IgD-negative memory B cell (primary cell): Measurements from ENCODE around the gene RAB31. TPM values are rescaled to one million over a fixed set of nuclear protein-coding genes. Genes with fewer than 3 reads are reported as not detected.
"Not testable (repeated sequence)": the region's sequence is repeated elsewhere in the genome, so short reads cannot be mapped to it uniquely, and the experiment has no call there.

Experiments
- H3K27ac Mint-ChIP-seq, 3 donors: one replicate each; pipeline ENCODE4 v1.8.0; 2020 to 2022; ENCODE audit warnings: mild to moderate bottlenecking in 3 of 3, mixed read lengths in 3 of 3, moderate library complexity in 1 of 3
- H3K27me3 Mint-ChIP-seq: one replicate; pipeline ENCODE4 v1.8.0; 2021; ENCODE audit warnings: mixed read lengths
- H3K36me3 Mint-ChIP-seq: one replicate; pipeline ENCODE4 v1.8.0; 2020; ENCODE audit warnings: mild to moderate bottlenecking, mixed read lengths
- H3K4me1 Mint-ChIP-seq, 3 donors: one replicate each; pipeline ENCODE4 v1.8.0; 2020 to 2022; ENCODE audit warnings: mixed read lengths in 3 of 3, mild to moderate bottlenecking in 1 of 3
- H3K4me3 Mint-ChIP-seq, 4 donors: one replicate each; pipeline ENCODE4 v1.8.0; 2020 to 2022; ENCODE audit warnings: mild to moderate bottlenecking in 4 of 4, mixed read lengths in 4 of 4, moderate library complexity in 3 of 4
- H3K9me3 Mint-ChIP-seq, 3 donors: one replicate each; pipeline ENCODE4 v1.8.0; 2020 to 2021; ENCODE audit warnings: mixed read lengths in 3 of 3, mild to moderate bottlenecking in 1 of 3
- polyA plus RNA-seq: library from polyadenylated mRNA; unstranded; fragments of 300-500 nt; fragmentation: Illumina TruSeq; gene quantifications from one replicate; pipeline ENCODE4 v1.2.3, GENCODE V29; 2021

Gene RAB31, protein sequence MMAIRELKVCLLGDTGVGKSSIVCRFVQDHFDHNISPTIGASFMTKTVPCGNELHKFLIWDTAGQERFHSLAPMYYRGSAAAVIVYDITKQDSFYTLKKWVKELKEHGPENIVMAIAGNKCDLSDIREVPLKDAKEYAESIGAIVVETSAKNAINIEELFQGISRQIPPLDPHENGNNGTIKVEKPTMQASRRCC
- polyA plus RNA-seq = 192 TPM

DNA sequence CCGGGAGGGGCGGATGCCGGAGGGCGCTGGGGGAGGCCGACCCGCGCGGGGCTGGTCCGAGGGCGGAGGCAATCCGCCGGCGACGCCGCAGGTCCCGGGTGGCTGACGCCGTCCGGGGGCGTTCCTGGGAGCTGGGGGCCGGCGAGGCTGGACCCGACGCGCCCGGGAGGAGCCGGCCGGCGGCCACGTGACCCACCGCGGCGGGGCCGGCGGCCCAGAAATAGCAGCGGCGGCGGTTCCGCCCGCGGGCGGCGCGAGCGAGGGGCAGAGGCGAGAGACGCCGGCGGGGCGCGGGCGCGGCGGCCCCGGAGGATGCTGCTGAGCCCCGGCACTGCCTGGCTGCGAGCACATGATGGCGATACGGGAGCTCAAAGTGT lies at the start of gene RAB31:
RAB31 (plus strand) TSS at position 245 of the 377 bp plus-strand sequence; CDS start at position 350, 105 bp downstream.
- peak within 1 kb of the TSS; percentile 95 to 99 (median 98) for H3K4me3 Mint-ChIP-seq
- peak within 1 kb of the TSS; percentile 94 to 97 (median 96) for H3K27ac Mint-ChIP-seq
- H3K9me3 Mint-ChIP-seq = no peaks in the 10 kb centered on the region
- H3K36me3 Mint-ChIP-seq = peaks cover 2% of the 10 kb centered on the region
- H3K27me3 Mint-ChIP-seq = peaks cover 1% of the 10 kb centered on the region
- peaks cover 39 to 65% (median 50%) of the 10 kb centered on the region in 3 donors for H3K4me1 Mint-ChIP-seq

DNA sequence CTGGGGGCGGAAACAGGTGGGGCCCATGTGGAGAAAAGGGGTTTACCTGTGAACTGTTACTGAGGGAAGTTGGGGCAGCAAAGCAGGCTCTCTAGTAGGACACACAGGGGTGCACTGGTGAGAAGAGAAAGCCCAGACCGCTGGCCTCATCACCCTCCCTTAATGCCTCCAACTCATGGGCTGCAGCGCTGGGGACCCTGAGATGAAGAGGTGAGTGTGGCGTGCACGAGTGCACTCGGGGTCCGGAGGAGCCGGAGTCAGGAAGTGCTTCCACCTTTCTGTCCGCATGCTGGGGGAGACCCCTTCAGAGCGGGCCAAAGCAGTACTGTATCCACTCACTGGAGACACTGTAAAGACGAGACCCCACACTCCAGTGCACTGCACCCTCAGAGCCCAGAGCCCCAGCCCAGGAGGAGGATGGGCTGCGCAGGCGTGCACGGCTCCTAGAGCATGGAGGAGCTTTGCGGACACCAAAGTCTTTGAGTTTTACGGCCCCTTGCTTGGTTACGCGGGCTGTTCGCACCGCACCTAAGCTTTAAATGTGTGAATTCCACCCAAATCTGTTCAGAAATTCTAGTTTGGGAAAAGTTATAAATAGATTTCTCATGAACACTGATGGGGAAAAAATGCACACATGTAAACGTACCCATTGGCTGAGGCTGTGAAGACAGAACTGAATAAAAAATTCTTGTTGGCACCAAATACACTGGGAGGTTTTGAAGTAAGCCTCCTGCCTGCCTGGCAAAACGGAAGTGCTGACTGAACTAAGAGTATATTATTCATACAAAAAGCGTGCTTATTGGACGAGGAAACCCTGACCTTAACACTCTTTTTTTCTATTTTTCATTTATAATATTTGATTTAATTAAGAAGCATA lies 48.4 kb upstream of the RAB31 start:
- peaks cover 2% of the 10 kb centered on the region for H3K36me3 Mint-ChIP-seq
- H3K4me1 Mint-ChIP-seq = no peaks in the 10 kb centered on the region
- H3K27me3 Mint-ChIP-seq = no peaks in the 10 kb centered on the region
- H3K27ac Mint-ChIP-seq = no peak overlapping the region
- H3K4me3 Mint-ChIP-seq = no peak overlapping the region
- no peaks in the 10 kb centered on the region for H3K9me3 Mint-ChIP-seq

DNA sequence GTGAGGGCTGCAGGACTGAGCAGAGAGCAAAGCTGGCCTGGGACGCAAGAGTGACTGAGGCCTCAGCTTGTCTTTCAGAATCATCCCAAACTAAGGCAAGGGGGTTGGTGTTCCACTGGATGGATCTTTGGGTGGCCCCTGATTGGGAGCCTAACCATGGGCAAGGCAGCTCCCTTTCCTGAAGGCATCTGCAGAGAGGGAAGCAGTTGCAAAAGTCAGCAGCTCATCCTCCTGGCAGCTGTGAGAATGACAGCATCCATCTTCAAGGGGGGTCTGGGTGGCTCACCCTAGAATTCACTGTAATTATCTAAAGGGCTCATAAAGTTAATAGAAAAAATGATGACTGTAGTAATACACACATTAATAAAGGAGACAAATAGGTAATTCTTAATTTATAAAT lies 46.5 kb upstream of the RAB31 start:
- H3K4me1 Mint-ChIP-seq = no peaks in the 10 kb centered on the region

DNA sequence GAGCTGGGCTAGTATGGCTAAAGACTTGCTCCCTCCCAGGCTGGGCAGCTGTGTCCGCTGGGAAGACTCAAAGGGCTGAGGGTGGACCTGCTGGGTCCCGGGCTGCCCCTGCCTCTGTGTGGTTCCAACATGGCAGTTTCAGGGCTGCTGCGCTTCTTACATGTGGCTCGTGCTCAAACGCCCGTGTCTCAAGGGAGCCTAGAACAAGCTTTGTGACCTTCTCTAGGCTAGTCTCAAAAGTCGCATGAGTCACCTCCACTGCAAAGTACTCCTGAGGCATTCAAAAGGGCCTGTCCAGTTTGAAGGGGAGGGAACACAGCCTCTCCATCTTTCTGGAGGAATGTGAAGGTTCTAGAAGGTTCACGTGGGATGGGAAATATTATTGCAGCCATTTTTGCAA lies 44.7 kb upstream of the RAB31 start:
- H3K27ac Mint-ChIP-seq = peak overlapping the region in 1 of 3 donors; percentile 26
- H3K9me3 Mint-ChIP-seq = no peaks in the 10 kb centered on the region
- H3K36me3 Mint-ChIP-seq = peaks cover 4% of the 10 kb centered on the region
- H3K4me1 Mint-ChIP-seq = no peaks in the 10 kb centered on the region
- no peaks in the 10 kb centered on the region for H3K27me3 Mint-ChIP-seq
- no peak overlapping the region for H3K4me3 Mint-ChIP-seq

More for the DNA sequence above, 46.5 kb upstream of the RAB31 start:
- H3K27ac Mint-ChIP-seq = no peak overlapping the region
- H3K27me3 Mint-ChIP-seq = no peaks in the 10 kb centered on the region
- H3K4me3 Mint-ChIP-seq = no peak overlapping the region
- H3K36me3 Mint-ChIP-seq = peaks cover 2% of the 10 kb centered on the region
- no peaks in the 10 kb centered on the region for H3K9me3 Mint-ChIP-seq

DNA sequence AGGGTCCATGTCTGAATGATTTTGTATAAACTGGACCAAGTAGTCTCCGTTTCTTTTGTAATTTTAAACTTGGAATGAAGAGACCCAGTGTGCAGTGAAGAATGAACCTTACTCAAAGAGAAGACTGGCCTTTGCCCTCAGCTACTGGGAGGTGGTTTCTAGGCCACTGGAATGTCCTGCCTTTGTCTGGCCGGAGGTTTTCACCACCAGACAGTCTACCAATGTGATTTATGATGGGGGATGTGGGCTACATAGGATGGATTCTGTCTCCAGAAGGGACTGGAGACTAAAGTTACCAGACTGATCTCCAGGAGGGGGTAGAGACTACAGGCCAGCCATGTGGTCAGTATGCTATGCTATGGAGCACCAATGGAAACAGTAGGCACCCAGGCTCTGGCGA lies 42.8 kb upstream of the RAB31 start:
- peaks cover 4% of the 10 kb centered on the region for H3K36me3 Mint-ChIP-seq
- H3K9me3 Mint-ChIP-seq = no peaks in the 10 kb centered on the region
- H3K4me1 Mint-ChIP-seq = no peaks in the 10 kb centered on the region
- H3K27ac Mint-ChIP-seq = no peak overlapping the region
- no peak overlapping the region for H3K4me3 Mint-ChIP-seq
- no peaks in the 10 kb centered on the region for H3K27me3 Mint-ChIP-seq

DNA sequence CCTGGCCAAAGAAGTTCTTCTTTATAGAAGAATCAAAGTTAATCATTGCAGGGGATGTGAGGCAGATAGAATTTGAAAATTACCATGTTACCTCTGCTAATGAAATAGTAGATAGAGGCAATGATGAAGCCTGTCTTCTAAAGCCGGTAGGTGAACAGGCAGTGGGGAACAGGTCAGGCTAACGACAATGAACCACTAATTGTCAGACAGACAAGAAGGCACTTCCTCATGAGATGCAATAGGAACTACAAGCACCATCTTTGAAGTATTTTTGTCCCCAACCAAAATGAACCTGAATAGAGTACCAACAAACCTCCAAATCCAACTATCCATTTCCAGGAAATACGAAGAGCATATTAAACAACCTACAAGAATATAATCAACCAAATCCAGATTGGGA lies 41.6 kb upstream of the RAB31 start:
- no peaks in the 10 kb centered on the region for H3K9me3 Mint-ChIP-seq
- H3K36me3 Mint-ChIP-seq = peaks cover 4% of the 10 kb centered on the region
- no peaks in the 10 kb centered on the region for H3K4me1 Mint-ChIP-seq
- no peak overlapping the region for H3K4me3 Mint-ChIP-seq
- H3K27ac Mint-ChIP-seq = no peak overlapping the region
- H3K27me3 Mint-ChIP-seq = no peaks in the 10 kb centered on the region

DNA sequence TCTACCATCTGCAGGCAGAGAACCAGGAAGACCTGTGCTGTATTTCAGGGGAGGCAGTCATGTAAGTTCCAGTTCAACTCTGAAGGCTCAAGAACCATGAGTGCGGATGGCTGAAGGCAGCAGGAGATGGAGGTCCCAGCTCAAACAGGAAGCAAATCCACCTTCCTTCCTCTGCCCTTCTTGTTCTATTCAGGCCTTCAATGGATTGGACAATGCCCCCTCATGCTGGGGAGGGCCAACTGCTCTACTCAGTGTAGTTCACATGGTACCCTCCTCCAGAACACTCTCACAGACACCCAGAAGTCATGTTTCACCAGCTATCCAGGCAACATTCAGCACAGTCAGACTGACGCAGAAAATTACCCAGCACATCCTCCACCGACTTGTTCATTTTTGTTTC lies 39.1 kb upstream of the RAB31 start:
- Mint-ChIP-seq H3K4me3 (no peak overlapping the region), H3K9me3 (no peaks in the 10 kb centered on the region), H3K36me3 (peaks cover 2% of the 10 kb centered on the region), H3K27me3 (no peaks in the 10 kb centered on the region), H3K27ac (peak overlapping the region in 1 of 3 donors; percentile 54), H3K4me1 (peaks cover 4 to 7% (median 4%) of the 10 kb centered on the region in 3 donors)

DNA sequence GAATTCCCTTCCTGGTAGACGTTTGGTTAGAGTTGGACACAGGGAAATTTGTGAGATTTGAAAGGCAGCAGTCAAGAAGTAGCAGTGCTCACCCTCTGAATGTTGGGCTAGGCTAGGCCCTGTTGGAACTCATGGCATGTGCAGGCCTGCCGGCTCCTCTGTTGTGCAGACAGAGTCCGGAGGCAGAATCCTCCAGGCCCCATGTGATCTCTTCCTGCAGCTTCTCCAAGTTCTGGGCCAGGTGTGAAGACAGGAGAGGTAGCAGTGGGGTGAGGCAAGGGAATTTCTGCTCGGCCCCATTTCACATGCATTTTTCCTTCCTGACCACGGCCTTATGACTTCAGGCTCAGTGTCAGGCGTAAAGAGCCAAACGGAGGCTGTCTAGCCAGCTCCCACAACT lies 36.9 kb upstream of the RAB31 start:
- no peaks in the 10 kb centered on the region for H3K27me3 Mint-ChIP-seq
- peaks cover 2% of the 10 kb centered on the region for H3K36me3 Mint-ChIP-seq
- H3K4me1 Mint-ChIP-seq = peaks cover 4 to 7% (median 5%) of the 10 kb centered on the region in 3 donors
- no peak overlapping the region for H3K27ac Mint-ChIP-seq
- no peak overlapping the region for H3K4me3 Mint-ChIP-seq
- no peaks in the 10 kb centered on the region for H3K9me3 Mint-ChIP-seq

DNA sequence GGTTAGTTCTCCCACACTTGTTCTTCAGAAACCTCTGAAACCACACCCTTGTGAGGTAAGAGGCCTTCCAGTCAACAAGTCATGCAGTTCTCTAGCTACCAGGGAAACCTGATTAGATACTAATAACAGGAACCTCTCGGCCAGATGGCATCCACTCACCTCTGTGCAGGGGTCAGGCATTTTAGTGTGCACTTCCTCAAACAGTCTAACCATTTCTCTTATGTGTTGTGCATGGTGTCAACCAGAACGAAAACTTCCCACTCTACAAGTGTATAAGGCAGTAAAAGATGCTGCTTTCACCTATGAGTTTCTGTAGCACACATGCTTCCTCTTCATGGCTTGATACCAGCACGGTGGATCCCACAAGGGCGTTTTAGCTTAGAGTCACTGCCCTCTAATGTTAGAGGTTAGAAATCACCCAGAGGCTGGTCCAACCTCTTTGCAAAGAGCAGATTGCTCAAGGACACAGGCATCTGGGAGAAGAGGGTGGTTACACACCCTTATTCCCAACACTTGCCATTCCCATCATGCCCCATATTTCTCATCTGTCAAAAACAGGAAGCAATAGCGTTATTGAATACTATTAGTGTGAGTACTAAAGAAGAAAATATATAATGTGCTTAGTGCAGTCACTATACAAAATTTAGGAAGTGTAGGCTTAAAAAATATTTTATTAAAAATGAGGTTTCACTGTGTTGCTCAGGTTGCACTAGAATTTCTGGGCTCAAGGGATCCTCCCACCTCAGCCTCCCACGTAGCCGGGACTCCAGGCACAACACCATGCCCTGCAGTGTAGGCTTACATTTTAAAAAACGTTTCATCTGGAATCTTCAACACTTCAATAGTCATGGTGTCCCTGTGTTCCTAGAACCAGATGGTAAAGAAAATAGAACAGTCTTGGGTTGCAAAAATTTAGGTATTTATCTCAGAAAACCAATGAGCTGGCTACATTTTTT lies 34.5 kb upstream of the RAB31 start:
- Mint-ChIP-seq H3K4me3 (peak overlapping the region; percentile 1 to 51 (median 38)), H3K36me3 (no peaks in the 10 kb centered on the region), H3K27ac (peak overlapping the region; percentile 46 to 96 (median 81)), H3K9me3 (no peaks in the 10 kb centered on the region), H3K27me3 (no peaks in the 10 kb centered on the region), H3K4me1 (peaks cover 4 to 7% (median 5%) of the 10 kb centered on the region in 3 donors)

DNA sequence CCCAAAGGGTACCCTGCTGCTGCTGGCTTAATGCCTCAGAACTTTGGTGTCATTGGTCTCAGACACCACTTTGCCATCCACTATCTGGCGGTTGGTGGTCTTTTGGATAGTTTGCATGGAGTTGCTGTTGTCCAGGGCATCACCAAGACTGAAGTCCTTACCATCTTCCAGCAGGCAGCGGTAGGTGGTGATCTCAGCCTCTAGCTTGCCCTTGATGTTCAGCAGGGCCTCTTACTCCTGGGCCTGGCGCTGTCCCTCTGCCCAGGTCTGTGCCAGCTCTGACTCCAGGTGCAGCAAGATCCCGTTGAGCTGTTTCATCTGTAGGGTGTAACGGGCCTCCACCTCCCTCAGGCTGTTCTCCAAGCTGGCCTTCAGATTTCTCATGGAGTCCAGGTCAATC lies 29.9 kb upstream of the RAB31 start:
- not testable (repeated sequence) for H3K9me3 Mint-ChIP-seq, H3K4me1 Mint-ChIP-seq, H3K36me3 Mint-ChIP-seq, H3K4me3 Mint-ChIP-seq, H3K27me3 Mint-ChIP-seq, H3K27ac Mint-ChIP-seq

DNA sequence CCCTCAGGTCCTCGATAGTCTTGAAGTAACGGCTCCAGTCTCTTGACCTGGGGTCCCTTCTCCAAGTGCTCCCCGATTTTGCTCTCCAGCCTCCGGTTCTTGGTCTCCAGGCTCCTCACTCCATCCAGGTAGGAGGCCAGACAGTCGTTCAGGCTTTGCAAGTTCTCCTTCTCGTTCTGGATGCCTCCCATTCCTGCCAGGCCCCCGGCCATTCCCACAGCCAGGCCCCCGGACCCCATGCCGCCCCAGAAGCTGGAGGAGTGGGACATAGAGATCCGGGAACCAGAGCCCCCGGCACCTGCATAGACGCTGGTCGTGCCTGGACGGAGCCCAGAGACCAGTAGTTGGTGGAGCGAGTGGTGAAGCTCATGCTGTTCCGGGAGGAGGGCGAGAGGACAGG lies 29.0 kb upstream of the RAB31 start:
- peaks cover 3% of the 10 kb centered on the region for H3K27me3 Mint-ChIP-seq
- H3K4me1 Mint-ChIP-seq = peaks cover 1 to 3% (median 2%) of the 10 kb centered on the region in 3 donors
- no peaks in the 10 kb centered on the region for H3K9me3 Mint-ChIP-seq
- no peak overlapping the region for H3K27ac Mint-ChIP-seq
- H3K36me3 Mint-ChIP-seq = peaks cover 2% of the 10 kb centered on the region
- H3K4me3 Mint-ChIP-seq = no peak overlapping the region

DNA sequence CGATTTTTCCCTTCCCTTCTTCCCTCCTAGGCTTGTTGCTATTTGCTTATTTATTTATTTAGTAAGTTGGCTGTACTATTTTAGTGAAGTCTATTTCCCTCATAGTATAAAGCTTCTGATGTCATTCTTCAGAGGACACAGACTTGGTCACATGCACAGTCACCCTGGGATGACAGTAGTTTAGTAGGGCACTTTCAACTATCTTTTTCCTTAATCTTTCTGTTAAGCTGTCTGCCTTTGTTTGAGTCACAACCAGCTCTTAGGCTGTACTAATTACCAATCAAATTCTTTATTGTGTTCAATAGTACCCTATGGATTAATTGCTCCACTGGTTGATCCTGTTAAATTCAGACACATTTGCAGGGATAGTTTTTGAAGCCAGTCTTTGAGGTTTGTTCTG lies 26.9 kb upstream of the RAB31 start:
- no peaks in the 10 kb centered on the region for H3K9me3 Mint-ChIP-seq
- H3K27me3 Mint-ChIP-seq = peaks cover 10% of the 10 kb centered on the region
- peaks cover 3 to 7% (median 5%) of the 10 kb centered on the region in 3 donors for H3K4me1 Mint-ChIP-seq
- no peak overlapping the region for H3K27ac Mint-ChIP-seq
- no peak overlapping the region for H3K4me3 Mint-ChIP-seq
- H3K36me3 Mint-ChIP-seq = peaks cover 2% of the 10 kb centered on the region

DNA sequence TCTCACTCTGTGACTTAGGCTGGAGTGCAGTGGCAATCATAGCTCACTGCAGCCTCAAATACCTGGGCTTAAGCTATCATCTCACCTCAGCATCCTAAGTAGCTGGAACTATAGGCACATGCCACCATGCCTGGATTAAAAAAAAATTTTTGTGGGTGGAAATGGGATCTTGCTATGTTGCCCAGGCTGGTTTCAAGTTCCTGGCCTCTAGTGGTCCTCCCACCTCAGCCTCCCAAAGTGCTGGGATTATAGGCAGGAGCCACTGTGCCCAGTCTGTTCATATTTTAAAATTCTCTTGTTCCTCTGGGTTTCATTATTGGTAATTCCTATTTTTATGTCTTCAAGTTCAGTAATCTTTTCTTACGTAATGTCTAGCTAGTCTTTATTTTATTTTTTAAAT lies 25.5 kb upstream of the RAB31 start:
- Mint-ChIP-seq H3K9me3 (no peaks in the 10 kb centered on the region), H3K4me3 (no peak overlapping the region), H3K36me3 (peaks cover 2% of the 10 kb centered on the region), H3K4me1 (peaks cover 3 to 7% (median 5%) of the 10 kb centered on the region in 3 donors), H3K27ac (peak overlapping the region in 1 of 3 donors; percentile 57), H3K27me3 (peaks cover 17% of the 10 kb centered on the region)

DNA sequence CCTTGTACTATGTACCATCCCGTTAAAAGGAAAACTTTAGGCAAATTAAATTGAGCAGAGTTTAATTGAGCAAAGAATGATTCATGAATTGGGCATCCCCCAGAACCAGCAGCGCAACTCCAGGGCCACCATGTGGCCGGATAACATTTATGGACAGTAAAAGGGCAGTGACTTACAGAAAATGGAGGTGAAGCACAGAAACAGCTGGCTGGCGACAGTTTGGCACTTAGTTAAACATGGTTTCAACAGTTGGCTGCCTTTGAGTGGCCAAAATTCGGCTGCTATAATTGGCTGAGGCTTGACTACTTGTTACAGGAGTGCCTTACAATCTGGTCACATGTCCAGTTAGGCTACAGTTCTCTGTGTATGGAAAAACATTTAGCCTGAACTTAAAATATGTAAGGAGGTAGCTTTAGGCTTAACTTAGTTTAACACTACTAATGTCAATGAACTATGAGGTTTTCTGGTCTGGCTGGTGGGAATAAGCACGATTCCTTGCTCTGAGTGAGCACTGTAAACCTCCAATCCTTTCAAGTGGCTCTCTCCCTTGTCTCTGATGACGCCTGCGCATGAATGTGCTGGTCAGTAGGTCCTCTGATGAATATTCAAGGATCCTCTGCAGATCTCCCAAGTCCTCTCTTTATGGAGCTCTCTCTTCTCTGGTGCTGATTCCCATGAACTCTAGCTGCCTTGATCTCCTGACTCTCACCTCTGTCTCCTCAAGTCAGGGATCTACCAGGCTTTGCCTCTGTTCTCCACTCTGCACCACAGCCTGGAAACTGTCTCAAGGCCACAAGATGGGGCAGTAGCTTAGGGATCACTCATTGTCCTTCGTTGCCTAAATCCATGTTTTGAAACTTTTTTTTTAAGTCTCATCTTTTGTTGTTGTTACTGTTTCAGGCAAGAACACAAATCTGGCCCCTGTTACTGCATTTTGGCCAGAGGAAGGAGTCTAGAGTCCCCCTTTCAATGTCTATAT lies 24.4 kb upstream of the RAB31 start:
- peaks cover 2% of the 10 kb centered on the region for H3K36me3 Mint-ChIP-seq
- H3K4me1 Mint-ChIP-seq = peaks cover 3 to 7% (median 5%) of the 10 kb centered on the region in 3 donors
- peak overlapping the region in 1 of 3 donors; percentile 36 for H3K27ac Mint-ChIP-seq
- no peak overlapping the region for H3K4me3 Mint-ChIP-seq
- H3K27me3 Mint-ChIP-seq = peaks cover 20% of the 10 kb centered on the region
- H3K9me3 Mint-ChIP-seq = no peaks in the 10 kb centered on the region
